K562 (cell line): ENCODE results near the gene ZFYVE28. TPM values are rescaled to one million over a fixed set of nuclear protein-coding genes. Genes with fewer than 3 reads are reported as not detected.

Experiments
- ATAC-seq: fragments of 200-7000 bp; cut with Tn5 transposase; 3 replicates; pipeline ENCODE4 v1.9.1; 2020; ENCODE audit warnings: moderate library complexity
- BruUV-seq: library from RNA; stranded (reverse); fragments of 400-500 nt; replicated peaks from 2 replicates; lab custom pipeline; 2021; lab: Mats Ljungman, UMichigan
- CTCF ChIA-PET: fragments of 300-600 bp; formaldehyde crosslinking; extraction: SDS; loops from one replicate; lab custom pipeline; 2021; ENCODE audit warnings: low intra/inter-chr PET ratio; lab: Yijun Ruan, JAX
- POLR2A ChIA-PET: fragments of 300-600, 350-650 bp; sonication (Branson Sonifier 250); formaldehyde crosslinking; extraction: SDS; loops from one replicate; lab custom pipeline; 2021; ENCODE audit warnings: antibody characterized with exemption, inconsistent platforms; lab: Yijun Ruan, JAX
- DNase-seq, 4 experiments: peaks; one replicate each; pipeline versions ENCODE4 v3.0.0 to v3.0.0-alpha.2; 2011 to 2018; ENCODE audit warnings: low spot score in 3 of 4, mixed read lengths in 3 of 4; ENCODE audit errors: extremely low read depth in 1 of 4
- FAIRE-seq: peaks from 2 replicates; lab custom pipeline; 2011; peaks lifted over from hg19 to GRCh38; lab: Jason Lieb, UNC
- H2AFZ ChIP-seq: 2 replicates; pipeline ENCODE4 v1.6.0; 2011; ENCODE audit warnings: low read depth, low read length, control low read depth, inconsistent platforms
- H3K27ac ChIP-seq: fragments of 200-600 bp; 3 replicates; pipeline ENCODE4 v1.8.0; 2011; ENCODE audit warnings: low read depth, mild to moderate bottlenecking, control low read depth, inconsistent platforms, low read length, moderate library complexity, mixed read lengths; ENCODE audit errors: extremely low read depth
- H3K27me3 ChIP-seq, 2 experiments: fragments of 300-600 bp in 1 of 2; 2 replicates in 1 of 2; 3 replicates in 1 of 2; pipeline versions ENCODE4 v1.6.0 to v1.8.0; 2011; ENCODE audit warnings: inconsistent platforms in 2 of 2, low read length in 2 of 2, mild to moderate bottlenecking in 1 of 2, mixed read lengths in 1 of 2, moderate library complexity in 1 of 2; ENCODE audit not compliant: control insufficient read depth in 2 of 2, insufficient read depth in 2 of 2
- H3K36me3 ChIP-seq: fragments of 300-600 bp; 3 replicates; pipeline ENCODE4 v1.8.0; 2011; ENCODE audit warnings: mild to moderate bottlenecking, low read length, inconsistent platforms; ENCODE audit not compliant: control insufficient read depth, insufficient read depth
- H3K4me1 ChIP-seq, 2 experiments: fragments of 200-600 bp in 1 of 2; replicated peaks in 1 of 2; 2 replicates in 1 of 2; 3 replicates in 1 of 2; pipeline versions ENCODE4 v1.5.1 to v1.8.0; 2011; ENCODE audit warnings: inconsistent platforms in 2 of 2, low read length in 2 of 2, mild to moderate bottlenecking in 1 of 2, mixed read lengths in 1 of 2, moderate library complexity in 1 of 2; ENCODE audit not compliant: control insufficient read depth in 2 of 2, insufficient read depth in 2 of 2
- H3K4me2 ChIP-seq: 2 replicates; pipeline ENCODE4 v1.6.1; 2011; ENCODE audit warnings: low read length, control low read depth, inconsistent platforms, mixed read lengths; ENCODE audit not compliant: insufficient read depth
- H3K4me3 ChIP-seq: fragments of 200-600 bp; sonication (generic), shearing (Covaris generic); 2 replicates; pipeline ENCODE4 v1.5.1; 2016; ENCODE audit warnings: control low read depth, inconsistent platforms
- H3K79me2 ChIP-seq: fragments of 200-600 bp; 3 replicates; pipeline ENCODE4 v1.8.0; 2011; ENCODE audit warnings: low read length, inconsistent platforms; ENCODE audit not compliant: control insufficient read depth, insufficient read depth
- H3K9ac ChIP-seq, 2 experiments: 2 replicates each; pipeline versions ENCODE4 v1.6.0 to v1.6.1; 2011; ENCODE audit warnings: low read depth in 2 of 2, low read length in 2 of 2, control low read depth in 1 of 2, inconsistent platforms in 1 of 2, mild to moderate bottlenecking in 1 of 2, mixed read lengths in 1 of 2; ENCODE audit not compliant: insufficient read depth in 1 of 2
- H3K9me1 ChIP-seq: one replicate; pipeline ENCODE4 v1.6.0; 2011; ENCODE audit warnings: inconsistent platforms, mild to moderate bottlenecking, low read length, moderate library complexity; ENCODE audit not compliant: control insufficient read depth, insufficient read depth
- H3K9me3 ChIP-seq: replicated peaks from 2 replicates; pipeline ENCODE4 v1.5.1; 2011; ENCODE audit warnings: low read depth, low read length, inconsistent platforms; ENCODE audit not compliant: control insufficient read depth, insufficient read depth
- H4K20me1 ChIP-seq: replicated peaks from 2 replicates; pipeline ENCODE4 v1.6.1; 2011; ENCODE audit warnings: low read length, inconsistent platforms, mixed read lengths; ENCODE audit not compliant: control insufficient read depth, insufficient read depth
- ETS1 ChIP-seq: conservative IDR thresholded peaks from 2 replicates; pipeline ENCODE4 v1.6.1; 2011; ENCODE audit warnings: low read depth, mild to moderate bottlenecking, low read length; ENCODE audit not compliant: control insufficient read depth
- HDAC1 ChIP-seq, 2 experiments: fragments of 450-650 bp; IDR thresholded peaks; 2 replicates each; pipeline ENCODE4 v1.6.1; 2016 to 2017; ENCODE audit warnings: inconsistent platforms in 1 of 2, mild to moderate bottlenecking in 1 of 2, moderate library complexity in 1 of 2
- POLR2G ChIP-seq: fragments of 200-400 bp; formaldehyde crosslinking; IDR thresholded peaks from 2 replicates; pipeline ENCODE4 v1.6.1; 2017; ENCODE audit warnings: low read depth, mild to moderate bottlenecking, antibody characterized with exemption, low read length, moderate library complexity
- whole genome bisulfite sequencing: fragments of 100-300 bp; shearing (Covaris generic); methylation state at CpG from one replicate; pipeline ENCODE4 v1.1.6; 2016; ENCODE audit warnings: low coverage, mixed read lengths; ENCODE audit not compliant: insufficient coverage; ENCODE audit errors: missing lambda C conversion rate; 5-methylcytosine and 5-hydroxymethylcytosine counted together
- in situ Hi-C: fragments of 300-500 bp; cut with MboI; formaldehyde crosslinking; loops from 4 replicates; pipeline ENCODE4 v1.15.0; 2018; ENCODE audit warnings: inconsistent platforms, mixed read lengths
- intact Hi-C: fragments of 100-400 bp; cut with micrococcal nuclease; formaldehyde crosslinking; loops from 2 replicates; pipeline ENCODE4 v1.14.2; 2022
- polyA plus RNA-seq, 8 experiments: library from polyadenylated mRNA; depleted of rRNA in 4 of 8; stranded (reverse) in 5 of 8; unstranded in 3 of 8; fragments of >200 nt; fragmentation: Nextera tagmentation in 2 of 8; fragmentation: Illumina TruSeq in 1 of 8; extraction: Ambion mirVana in 2 of 8; extraction: Trizol in 1 of 8; gene quantifications; 2 replicates each; pipeline versions ENCODE4 v1.2.1 to v1.2.3, GENCODE V29; 2011 to 2014; ENCODE audit warnings: inconsistent platforms in 1 of 8, missing spikeins in 1 of 8
- total RNA-seq, 7 experiments: library from RNA; depleted of rRNA in 6 of 7; stranded (reverse); fragments of >200 nt in 6 of 7; fragmentation: Illumina TruSeq in 2 of 7; extraction: Trizol in 2 of 7; gene quantifications; 2 replicates each; pipeline versions ENCODE4 v1.2.1 to v1.2.3, GENCODE V29; 2011 to 2021; ENCODE audit warnings: low replicate concordance in 1 of 7

The ZFYVE28 gene
- total and polyA plus RNA-seq, 9 of the 15 experiments (the other 6 are each of a cell fraction or from before 2014, with no cell fraction given): 1.3 to 24.8 (median 8.9) TPM

- H3K4me2 ChIP-seq: no peak overlapping the region
- H3K36me3 ChIP-seq: peaks cover 43% of the 10 kb centered on the region; the same call in 1 of the 3 replicates
- no peaks in the 10 kb centered on the region for H3K79me2 ChIP-seq
- POLR2A ChIA-PET: no interaction called here
- no peak overlapping the region for H3K27ac ChIP-seq
- intact Hi-C loops (no loop called here), in situ Hi-C loops (no loop called here)
- H3K9ac ChIP-seq: no peak overlapping the region
- H3K4me3 ChIP-seq: no peak overlapping the region
- DNase-seq (no peak), FAIRE-seq (no peak), ATAC-seq (no peak; the same call in 2 of the 3 replicates)
- peaks cover 6% of the 10 kb centered on the region; the same call in 1 of the 2 replicates for H4K20me1 ChIP-seq
- CTCF ChIA-PET: no interaction called here
- H2AFZ ChIP-seq: no peak overlapping the region
- BruUV-seq: no TSS peak
- peaks cover 6% of the 10 kb centered on the region for H3K9me1 ChIP-seq
- WGBS: 89% methylated on average over 26 of the region's 27 CpGs
- 0 out of 2 replicates have a peak, but pooled peaks have one; percentile 32 for TF ChIP-seq POLR2G
- no peak for TF ChIP-seq HDAC1 (IDR thresholded peaks at IDR 0.05)
- TF ChIP-seq ETS1: no peak
- no peaks in the 10 kb centered on the region for H3K27me3 ChIP-seq
- no peaks in the 10 kb centered on the region for H3K9me3 ChIP-seq
- H3K4me1 ChIP-seq: peaks cover 0 to 11% of the 10 kb centered on the region in 2 experiments; a peak in 2 of 5 replicates
Observed at GRCh38 chr4:2338754-2339457, 79.5 kb downstream of the ZFYVE28 start.
